Thoracic aorta (tissue), 2 donors: ENCODE results near the gene KNG1. TPM values are rescaled to one million over a fixed set of nuclear protein-coding genes. Genes with fewer than 3 reads are reported as not detected.

Experiments used
- ATAC-seq: fragments of 150-250 bp; one replicate; pipeline ENCODE4 v1.8.0; 2017; ENCODE audit warnings: low read depth; ENCODE audit not compliant: insufficient number of reproducible peaks, low FRiP score
- DNase-seq: peaks from one replicate; pipeline ENCODE4 v3.0.0-alpha.2; 2020; ENCODE audit warnings: low spot score
- H3K27ac ChIP-seq, 2 donors: fragments of 200-600 bp; sonication (generic); 1 replicate in 1 of 2; 2 replicates in 1 of 2; pipeline ENCODE4 v1.5.1; 2016; ENCODE audit warnings: mild to moderate bottlenecking in 2 of 2, moderate library complexity in 2 of 2
- H3K27me3 ChIP-seq: fragments of 200-600 bp; sonication (generic); replicated peaks from 2 replicates; pipeline ENCODE4 v1.6.0; 2016; ENCODE audit warnings: mild to moderate bottlenecking; ENCODE audit not compliant: insufficient read depth
- H3K36me3 ChIP-seq: fragments of 200-600 bp; sonication (generic); one replicate; pipeline ENCODE4 v1.5.1; 2016
- H3K4me1 ChIP-seq, 2 donors: fragments of 200-600 bp; sonication (generic); 1 replicate in 1 of 2; 2 replicates in 1 of 2; pipeline versions ENCODE4 v1.5.1 to v1.6.0; 2016; ENCODE audit warnings: low read depth in 2 of 2, mild to moderate bottlenecking in 1 of 2; ENCODE audit not compliant: control insufficient read depth in 1 of 2
- H3K4me3 ChIP-seq: fragments of 200-600 bp; sonication (generic); 2 replicates; pipeline ENCODE4 v1.5.1; 2016; ENCODE audit warnings: mild to moderate bottlenecking
- H3K9me3 ChIP-seq: fragments of 200-600 bp; sonication (generic); 2 replicates; pipeline ENCODE4 v1.5.1; 2016
- CTCF ChIP-seq: fragments of 200-600 bp; sonication (generic); IDR thresholded peaks from one replicate; pipeline ENCODE4 v1.5.1; 2019; ENCODE audit warnings: antibody characterized with exemption
- total RNA-seq, 2 donors: library from RNA; depleted of rRNA; stranded (reverse); fragments of >200 nt; gene quantifications; one replicate each; pipeline versions ENCODE4 v1.1.0 to v1.2.3, GENCODE V29; 2016

KNG1 gene
- total RNA-seq, 2 donors from 2014 or later = not detected

- ATAC-seq (no peak), DNase-seq (no peak)
- Histone ChIP-seq H3K27me3 (no peaks in the 10 kb centered on the region), H3K36me3 (no peaks in the 10 kb centered on the region), H3K4me3 (no peak overlapping the region), H3K27ac (no peak overlapping the region), H3K9me3 (no peaks in the 10 kb centered on the region), H3K4me1 (no peaks in the 10 kb centered on the region)
- TF ChIP-seq CTCF = no peak
Observed at GRCh38 chr3:186754006-186754405, 36.8 kb downstream of the KNG1 start.

- ATAC-seq (no peak), DNase-seq (no peak)
- Histone ChIP-seq H3K36me3 (no peaks in the 10 kb centered on the region), H3K27ac (no peak overlapping the region), H3K4me3 (no peak overlapping the region), H3K4me1 (no peaks in the 10 kb centered on the region), H3K27me3 (no peaks in the 10 kb centered on the region), H3K9me3 (no peaks in the 10 kb centered on the region)
- TF ChIP-seq CTCF = no peak
Observed at GRCh38 chr3:186754871-186755270, 37.7 kb downstream of the KNG1 start.

GRCh38 chr3:186757214-186757613 lies 40.1 kb downstream of the KNG1 start:
- Histone ChIP-seq H3K36me3 (no peaks in the 10 kb centered on the region), H3K4me3 (no peak overlapping the region), H3K4me1 (no peaks in the 10 kb centered on the region), H3K9me3 (no peaks in the 10 kb centered on the region), H3K27me3 (no peaks in the 10 kb centered on the region), H3K27ac (no peak overlapping the region)
- ATAC-seq (no peak), DNase-seq (no peak)
- no peak for TF ChIP-seq CTCF

- ATAC-seq = no peak
Observed at GRCh38 chr3:186757686-186758220, 40.6 kb downstream of the KNG1 start.

GRCh38 chr3:186759231-186759930 lies 42.2 kb downstream of the KNG1 start:
- H3K9me3 ChIP-seq = no peaks in the 10 kb centered on the region
- H3K36me3 ChIP-seq = no peaks in the 10 kb centered on the region
- no peak overlapping the region for H3K4me3 ChIP-seq
- no peaks in the 10 kb centered on the region for H3K27me3 ChIP-seq
- DNase-seq (no peak), ATAC-seq (no peak)
- TF ChIP-seq CTCF = no peak
- no peak overlapping the region for H3K27ac ChIP-seq
- no peaks in the 10 kb centered on the region for H3K4me1 ChIP-seq

More at GRCh38 chr3:186757686-186758220, 40.6 kb downstream of the KNG1 start:
- Histone ChIP-seq H3K4me1 (no peaks in the 10 kb centered on the region), H3K27ac (no peak overlapping the region), H3K27me3 (no peaks in the 10 kb centered on the region), H3K36me3 (no peaks in the 10 kb centered on the region), H3K4me3 (no peak overlapping the region), H3K9me3 (no peaks in the 10 kb centered on the region)
- DNase-seq = no peak
- no peak for TF ChIP-seq CTCF
